NCI-H82 treated with DMSO at 0.1 percent for 48 hours (cell line): ENCODE measurements around the gene ZFYVE27.

ENCODE experiments used
- DNase-seq: peaks from one replicate; lab custom pipeline; 2025; ENCODE audit not compliant: unreplicated experiment; lab: John Stamatoyannopoulos, UW

ZFYVE27 gene, protein sequence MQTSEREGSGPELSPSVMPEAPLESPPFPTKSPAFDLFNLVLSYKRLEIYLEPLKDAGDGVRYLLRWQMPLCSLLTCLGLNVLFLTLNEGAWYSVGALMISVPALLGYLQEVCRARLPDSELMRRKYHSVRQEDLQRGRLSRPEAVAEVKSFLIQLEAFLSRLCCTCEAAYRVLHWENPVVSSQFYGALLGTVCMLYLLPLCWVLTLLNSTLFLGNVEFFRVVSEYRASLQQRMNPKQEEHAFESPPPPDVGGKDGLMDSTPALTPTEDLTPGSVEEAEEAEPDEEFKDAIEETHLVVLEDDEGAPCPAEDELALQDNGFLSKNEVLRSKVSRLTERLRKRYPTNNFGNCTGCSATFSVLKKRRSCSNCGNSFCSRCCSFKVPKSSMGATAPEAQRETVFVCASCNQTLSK

DNA sequence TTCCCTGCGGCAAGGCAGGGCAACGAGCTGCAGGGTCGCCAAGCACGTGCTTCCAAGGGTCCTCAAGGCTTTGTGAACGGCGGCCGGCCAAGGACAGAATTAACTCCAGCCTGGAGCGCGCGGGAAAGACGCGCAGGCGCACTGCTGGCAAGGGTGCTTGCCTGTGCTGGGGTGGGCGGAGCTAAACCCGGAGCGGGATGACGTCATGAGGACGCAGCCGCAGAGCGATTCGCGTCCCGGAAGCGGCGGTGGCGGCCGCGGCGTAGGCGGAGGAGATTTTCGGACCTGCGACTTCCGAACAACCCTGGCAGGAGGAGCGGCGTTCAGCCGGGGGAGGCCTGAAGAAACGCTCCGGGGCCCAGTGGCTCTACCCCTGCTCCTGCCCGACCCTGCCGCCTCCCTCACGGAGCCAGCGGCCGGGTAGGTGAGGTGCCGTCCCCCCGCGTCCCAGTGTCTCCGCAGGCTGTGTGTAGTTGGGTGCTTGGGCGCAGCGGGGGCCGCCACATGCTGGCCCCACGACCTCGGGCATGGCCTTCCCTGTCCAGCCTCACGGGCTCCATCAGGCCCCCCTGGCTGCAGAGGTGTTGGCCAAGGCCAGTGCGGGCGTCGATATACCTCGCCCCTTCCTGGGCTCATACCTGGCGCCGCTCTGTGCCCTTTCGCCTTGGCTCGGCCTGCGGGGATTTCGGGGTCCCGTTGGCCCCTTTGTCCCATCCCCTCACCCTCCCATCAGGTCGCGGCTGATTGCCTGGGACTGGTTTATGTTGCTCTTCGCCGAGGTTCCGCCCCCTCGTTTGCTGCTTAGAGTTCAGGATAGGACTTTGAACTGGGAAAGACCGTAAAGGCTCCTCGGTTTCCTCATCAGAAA is at the start of gene ZFYVE27:
ZFYVE27 (plus strand) TSS at position 227 of the 868 bp plus-strand sequence. CDS start 1,350 bp downstream, outside the sequence.
- DNase-seq, result peak; percentile 64

DNA sequence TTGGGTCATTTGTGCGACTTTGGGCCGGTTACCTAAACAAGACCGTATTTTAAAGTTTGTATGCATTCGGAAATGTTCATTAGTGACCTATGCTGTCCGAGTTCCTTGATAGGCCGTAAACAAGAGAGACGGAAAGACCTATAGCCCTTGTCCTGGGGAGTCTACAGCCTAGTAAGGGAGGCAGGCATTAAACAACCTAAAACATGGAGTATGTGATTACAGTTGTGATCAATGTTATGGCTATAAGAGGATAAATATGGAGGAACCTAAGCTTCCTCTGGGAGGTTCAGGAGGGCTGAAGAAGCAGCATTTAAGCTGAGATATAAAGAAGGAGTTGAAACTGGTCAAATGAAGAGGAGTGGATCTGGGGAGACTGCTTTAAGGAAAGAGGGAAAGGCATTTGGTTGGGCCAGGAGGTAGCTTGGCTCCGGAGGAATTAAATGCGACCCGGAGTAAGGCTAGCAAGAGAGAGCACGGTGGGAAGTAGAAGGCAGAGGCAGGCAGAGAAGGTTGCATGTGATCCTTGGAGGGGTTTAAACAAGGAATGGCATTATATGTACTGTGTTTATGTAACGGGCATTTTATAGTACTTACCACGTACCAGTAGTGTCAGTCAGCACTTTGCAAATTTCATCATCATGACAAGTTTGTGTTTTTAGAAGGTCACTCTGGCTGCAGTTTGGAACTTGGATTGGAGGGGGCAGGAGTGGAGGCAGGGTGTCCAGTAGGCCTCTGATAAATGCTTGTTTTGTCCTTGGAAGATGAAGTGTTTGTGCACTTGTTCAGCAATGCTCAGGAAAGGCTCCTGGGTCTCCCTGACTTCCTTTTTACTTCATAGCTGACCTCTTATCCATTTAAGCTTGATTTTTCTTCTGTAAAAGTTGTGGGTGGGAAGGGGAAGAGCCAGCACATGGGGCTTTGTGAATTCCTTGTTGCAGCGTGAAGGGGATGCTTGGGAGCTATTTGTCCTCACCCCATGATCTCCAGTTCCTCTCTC is 48.8 kb upstream of the ZFYVE27 start:
- DNase-seq, result no peak

- no peak for DNase-seq
Measured at GRCh38 chr10:97689559-97690020, 47.3 kb upstream of the ZFYVE27 start.

- DNase-seq, result no peak
Measured at GRCh38 chr10:97690133-97690532, 46.8 kb upstream of the ZFYVE27 start.

DNA sequence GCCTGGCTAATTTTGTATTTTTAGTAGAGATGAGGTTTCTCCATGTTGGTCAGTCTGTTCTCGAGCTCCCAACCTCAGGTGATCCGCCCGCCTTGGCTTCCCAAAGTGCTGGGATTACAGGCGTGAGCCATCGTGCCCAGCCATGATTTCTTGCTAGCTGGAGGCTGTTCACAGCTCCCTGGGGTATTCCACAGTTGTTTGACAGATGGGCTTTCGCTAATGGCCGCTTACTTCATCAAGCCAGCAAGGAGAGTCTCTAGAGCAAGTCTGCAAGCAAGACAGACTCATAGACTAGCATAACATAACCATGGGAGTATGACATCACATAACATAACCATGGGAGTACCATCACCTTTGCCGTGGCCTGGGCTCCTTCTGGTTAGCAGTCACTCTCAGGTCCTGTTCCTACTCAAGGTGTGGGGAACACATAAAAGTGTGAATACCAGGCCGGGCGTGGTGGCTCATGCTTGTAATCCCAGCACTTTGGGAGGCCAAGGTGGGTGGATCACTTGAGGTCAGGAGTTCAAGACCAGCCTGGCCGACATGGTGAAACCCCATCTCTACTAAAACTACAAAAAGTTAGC is 38.8 kb upstream of the ZFYVE27 start:
- DNase-seq, result peak; percentile 16

DNA sequence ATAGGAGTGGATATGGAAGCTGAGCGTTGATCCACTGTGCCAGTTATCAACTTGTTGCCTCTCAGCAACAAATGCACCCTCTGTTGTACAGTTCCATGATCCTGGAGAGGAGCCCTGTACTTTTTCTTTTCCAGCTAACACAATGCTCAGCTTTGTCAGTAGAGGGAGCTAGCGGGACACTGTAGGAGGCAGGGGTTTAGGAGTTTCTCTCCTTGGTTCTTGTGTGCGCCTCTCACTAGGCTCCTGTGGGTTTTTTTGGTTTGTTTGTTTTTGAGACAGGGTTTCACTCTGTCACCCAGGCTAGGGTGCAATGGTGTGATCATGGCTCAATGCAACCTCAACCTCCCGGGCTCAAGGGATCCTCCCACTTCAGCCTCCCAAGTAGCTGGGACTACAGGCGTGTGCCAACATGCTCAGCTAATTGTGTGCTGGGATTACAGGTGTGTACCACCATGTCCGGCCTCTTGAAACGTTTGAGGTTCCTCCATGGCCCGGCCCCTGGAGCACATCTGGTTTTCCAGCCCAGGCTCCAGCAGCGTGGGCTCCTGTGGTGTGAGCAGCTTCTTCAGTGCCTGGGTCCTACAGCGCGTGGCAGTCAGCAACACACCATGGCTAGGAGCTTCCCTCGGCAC is 35.4 kb upstream of the ZFYVE27 start:
- peak; percentile 32 for DNase-seq

DNA sequence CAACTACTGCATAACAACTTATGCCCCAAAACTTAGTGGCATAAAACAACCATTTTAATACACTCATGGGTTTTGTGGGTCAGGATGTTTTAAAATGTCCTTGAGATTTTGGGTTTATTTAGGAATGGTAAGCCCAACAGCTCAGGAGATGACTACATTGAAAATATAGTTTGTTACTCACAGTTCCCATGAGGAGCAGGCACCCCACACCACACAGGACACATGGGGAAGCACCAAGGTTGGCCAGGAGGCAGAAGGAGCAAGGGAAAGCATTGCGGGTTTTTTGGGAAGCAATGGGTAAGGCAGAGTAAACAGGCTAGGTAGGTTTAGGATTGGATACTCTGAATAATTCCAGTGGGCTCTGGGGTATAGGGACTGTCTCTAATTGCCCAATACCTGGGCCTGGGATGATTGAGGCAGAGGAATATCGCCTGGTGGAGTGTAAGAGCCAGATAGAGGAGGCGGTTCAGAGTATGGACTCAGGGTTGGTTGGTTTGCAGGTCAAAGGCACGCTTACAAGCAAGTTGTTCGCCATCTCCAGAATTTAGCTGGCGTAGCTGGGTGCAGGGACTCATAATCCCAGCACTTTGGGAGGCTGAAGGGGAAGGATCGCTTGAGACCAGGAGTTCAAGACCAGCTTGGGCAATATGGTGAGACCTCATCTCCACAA is 33.4 kb upstream of the ZFYVE27 start:
- no peak for DNase-seq

GRCh38 chr10:97704341-97704740 is 32.6 kb upstream of the ZFYVE27 start:
- DNase-seq, result no peak

DNA sequence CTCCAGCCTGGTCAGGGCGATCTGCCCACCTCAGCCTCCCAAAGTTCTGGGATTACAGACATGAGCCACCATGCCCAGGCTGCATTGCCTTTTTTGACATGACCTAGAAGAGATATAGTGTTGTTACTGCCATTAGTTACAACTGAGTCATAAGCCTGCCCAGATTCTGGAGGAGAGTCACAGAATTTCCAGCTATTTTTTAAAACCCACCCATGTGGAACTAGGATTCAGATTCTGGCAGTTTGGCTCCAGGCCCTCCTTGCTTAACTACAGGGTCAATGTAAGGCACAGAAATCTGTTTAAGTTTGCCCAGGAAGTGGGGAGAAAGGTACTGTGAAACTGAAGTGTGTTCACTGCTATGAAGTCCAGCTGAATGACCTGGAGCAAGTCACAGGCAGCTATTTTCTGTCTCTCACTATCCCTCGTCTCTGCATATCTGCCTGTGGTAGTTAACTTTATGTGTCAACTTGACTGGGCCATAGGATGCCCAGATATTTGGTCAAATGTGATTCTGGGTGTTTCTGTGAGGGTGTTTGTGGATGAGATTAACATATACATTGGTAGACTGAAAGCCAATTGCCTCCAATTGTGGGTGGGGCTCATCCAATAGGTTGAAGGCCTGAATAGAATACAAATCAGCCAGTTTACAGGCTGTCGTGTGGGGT is 31.8 kb upstream of the ZFYVE27 start:
- DNase-seq, result no peak

DNA sequence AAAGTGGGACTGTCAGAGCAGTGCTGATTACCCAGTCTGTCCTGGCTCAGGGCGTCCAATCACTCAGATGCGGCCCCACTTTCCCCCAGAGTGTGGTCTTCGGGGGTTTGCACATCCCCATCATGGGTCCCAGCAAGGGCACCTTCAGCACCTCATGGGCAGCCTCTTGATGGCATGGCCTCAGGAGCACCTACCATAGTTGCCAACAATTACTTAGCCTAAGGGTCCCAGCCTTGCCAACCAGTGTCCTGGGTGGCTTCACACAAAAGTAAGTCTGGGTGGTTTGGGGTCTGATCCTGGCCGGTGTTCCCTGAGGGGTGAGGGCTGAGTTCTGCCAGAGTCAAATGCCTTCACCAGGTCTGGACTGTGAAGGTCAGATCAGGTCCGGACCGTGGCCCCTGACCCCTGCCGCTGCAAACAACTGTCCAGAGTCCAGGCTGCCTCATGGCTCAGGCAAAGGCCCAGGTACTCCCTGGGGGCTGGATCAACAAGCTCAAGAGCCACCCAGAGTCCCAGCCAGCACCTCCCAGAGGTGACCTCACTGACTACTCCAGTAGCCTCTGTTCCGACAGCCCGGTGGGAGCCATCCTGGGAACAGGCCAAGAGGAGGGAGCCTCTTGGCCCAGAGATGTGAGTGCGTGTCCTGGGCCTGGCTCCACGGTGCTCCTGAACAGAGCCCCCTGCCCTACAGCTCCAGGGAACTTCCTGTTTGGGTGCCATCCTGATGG is 29.6 kb upstream of the ZFYVE27 start:
- DNase-seq, result no peak

GRCh38 chr10:97708167-97708566 is 28.8 kb upstream of the ZFYVE27 start:
- no peak for DNase-seq

GRCh38 chr10:97708976-97709946 is 27.7 kb upstream of the ZFYVE27 start:
- DNase-seq, result no peak

GRCh38 chr10:97711640-97712572 is 25.0 kb upstream of the ZFYVE27 start:
- DNase-seq, result no peak

GRCh38 chr10:97713339-97713825 is 23.5 kb upstream of the ZFYVE27 start, which contains the start of gene MARVELD1:
Gene MARVELD1 (plus strand): TSS chr10:97713730. CDS start chr10:97713877, 147 bp downstream.
- peak; percentile 63 for DNase-seq

GRCh38 chr10:97713826-97714400 is 23.0 kb upstream of the ZFYVE27 start:
- no peak for DNase-seq
